Left ventricle myocardium inferior (tissue), 1 donor: ENCODE data around the gene ZNF615. TPM values are rescaled to one million over a fixed set of nuclear protein-coding genes. Genes with fewer than 3 reads are reported as not detected.

Source experiments
- DNase-seq: peaks from one replicate; pipeline ENCODE4 v3.0.0-alpha.2; 2020
- H3K27ac ChIP-seq: fragments of 200-600 bp; replicated peaks from 2 replicates; pipeline ENCODE4 v1.8.0; 2021
- H3K27me3 ChIP-seq: fragments of 200-600 bp; 2 replicates; pipeline ENCODE4 v1.8.0; 2021; ENCODE audit warnings: low read depth
- H3K36me3 ChIP-seq: fragments of 200-600 bp; 2 replicates; pipeline ENCODE4 v1.8.0; 2021
- H3K4me1 ChIP-seq: fragments of 200-600 bp; 2 replicates; pipeline ENCODE4 v1.8.0; 2021
- H3K4me3 ChIP-seq: fragments of 200-600 bp; 2 replicates; pipeline ENCODE4 v1.8.0; 2021; ENCODE audit warnings: mild to moderate bottlenecking, moderate library complexity
- H3K9me3 ChIP-seq: fragments of 200-600 bp; replicated peaks from 2 replicates; pipeline ENCODE4 v1.8.0; 2021
- intact Hi-C: fragments of 100-400 bp; cut with micrococcal nuclease; formaldehyde crosslinking; loops from one replicate; pipeline ENCODE4 v1.11.0; 2022
- total RNA-seq: library from RNA; stranded (reverse); fragmentation: NEBNext Ultra II Directional; extraction: Animal tissue kit (Norgen Biotek cat#: 25700); gene quantifications from one replicate; pipeline ENCODE4 v1.2.1, GENCODE V29; 2021
- TF ChIP-seq, protein P1 (sequence below): fragments of 200-600 bp; IDR thresholded peaks from 2 replicates; pipeline ENCODE4 v1.8.0; 2021; ENCODE audit warnings: antibody characterized with exemption, mild to moderate bottlenecking, borderline replicate concordance
- donor health status: DM: no; HTN: yes; CAD: no; lungs with severe emphysema.

Gene ZNF615
- total RNA-seq, 1 donor from 2014 or later = 11.2 TPM

- TF ChIP-seq, protein P1, sequence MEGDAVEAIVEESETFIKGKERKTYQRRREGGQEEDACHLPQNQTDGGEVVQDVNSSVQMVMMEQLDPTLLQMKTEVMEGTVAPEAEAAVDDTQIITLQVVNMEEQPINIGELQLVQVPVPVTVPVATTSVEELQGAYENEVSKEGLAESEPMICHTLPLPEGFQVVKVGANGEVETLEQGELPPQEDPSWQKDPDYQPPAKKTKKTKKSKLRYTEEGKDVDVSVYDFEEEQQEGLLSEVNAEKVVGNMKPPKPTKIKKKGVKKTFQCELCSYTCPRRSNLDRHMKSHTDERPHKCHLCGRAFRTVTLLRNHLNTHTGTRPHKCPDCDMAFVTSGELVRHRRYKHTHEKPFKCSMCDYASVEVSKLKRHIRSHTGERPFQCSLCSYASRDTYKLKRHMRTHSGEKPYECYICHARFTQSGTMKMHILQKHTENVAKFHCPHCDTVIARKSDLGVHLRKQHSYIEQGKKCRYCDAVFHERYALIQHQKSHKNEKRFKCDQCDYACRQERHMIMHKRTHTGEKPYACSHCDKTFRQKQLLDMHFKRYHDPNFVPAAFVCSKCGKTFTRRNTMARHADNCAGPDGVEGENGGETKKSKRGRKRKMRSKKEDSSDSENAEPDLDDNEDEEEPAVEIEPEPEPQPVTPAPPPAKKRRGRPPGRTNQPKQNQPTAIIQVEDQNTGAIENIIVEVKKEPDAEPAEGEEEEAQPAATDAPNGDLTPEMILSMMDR = no peak
- Histone ChIP-seq H3K4me3 (no peak overlapping the region), H3K27me3 (no peaks in the 10 kb centered on the region), H3K4me1 (peaks cover 23% of the 10 kb centered on the region), H3K9me3 (peaks cover 24% of the 10 kb centered on the region), H3K27ac (no peak overlapping the region), H3K36me3 (peaks cover 28% of the 10 kb centered on the region)
- intact Hi-C loops = no loop called here
- DNase-seq = no peak
These were observed 2.7 kb upstream of the ZNF615 start for GRCh38 chr19:52010674-52011073.

- Histone ChIP-seq H3K9me3 (peaks cover 34% of the 10 kb centered on the region), H3K36me3 (peaks cover 33% of the 10 kb centered on the region), H3K27ac (peak overlapping the region; percentile 93), H3K4me3 (peak overlapping the region; percentile 84), H3K27me3 (no peaks in the 10 kb centered on the region), H3K4me1 (peaks cover 23% of the 10 kb centered on the region)
- intact Hi-C loops = no loop called here
- TF ChIP-seq, protein P1 = no peak
- no peak for DNase-seq
These were observed 583 bp downstream of the ZNF615 start for GRCh38 chr19:52007451-52007805.

GRCh38 chr19:51994048-51994644 lies 13.9 kb downstream of the ZNF615 start:
- intact Hi-C loops = no loop called here
- Histone ChIP-seq H3K27ac (no peak overlapping the region), H3K9me3 (peaks cover 100% of the 10 kb centered on the region), H3K27me3 (no peaks in the 10 kb centered on the region), H3K4me1 (no peaks in the 10 kb centered on the region), H3K4me3 (no peak overlapping the region), H3K36me3 (peaks cover 92% of the 10 kb centered on the region)
- DNase-seq = no peak
- TF ChIP-seq, protein P1 = no peak

- intact Hi-C loops = no loop called here
- Histone ChIP-seq H3K4me1 (no peaks in the 10 kb centered on the region), H3K36me3 (peaks cover 85% of the 10 kb centered on the region), H3K27ac (no peak overlapping the region), H3K27me3 (no peaks in the 10 kb centered on the region), H3K4me3 (no peak overlapping the region), H3K9me3 (peaks cover 100% of the 10 kb centered on the region)
- no peak for DNase-seq
- TF ChIP-seq, protein P1 = no peak
These were observed 14.6 kb downstream of the ZNF615 start for GRCh38 chr19:51993422-51993821.

DNA sequence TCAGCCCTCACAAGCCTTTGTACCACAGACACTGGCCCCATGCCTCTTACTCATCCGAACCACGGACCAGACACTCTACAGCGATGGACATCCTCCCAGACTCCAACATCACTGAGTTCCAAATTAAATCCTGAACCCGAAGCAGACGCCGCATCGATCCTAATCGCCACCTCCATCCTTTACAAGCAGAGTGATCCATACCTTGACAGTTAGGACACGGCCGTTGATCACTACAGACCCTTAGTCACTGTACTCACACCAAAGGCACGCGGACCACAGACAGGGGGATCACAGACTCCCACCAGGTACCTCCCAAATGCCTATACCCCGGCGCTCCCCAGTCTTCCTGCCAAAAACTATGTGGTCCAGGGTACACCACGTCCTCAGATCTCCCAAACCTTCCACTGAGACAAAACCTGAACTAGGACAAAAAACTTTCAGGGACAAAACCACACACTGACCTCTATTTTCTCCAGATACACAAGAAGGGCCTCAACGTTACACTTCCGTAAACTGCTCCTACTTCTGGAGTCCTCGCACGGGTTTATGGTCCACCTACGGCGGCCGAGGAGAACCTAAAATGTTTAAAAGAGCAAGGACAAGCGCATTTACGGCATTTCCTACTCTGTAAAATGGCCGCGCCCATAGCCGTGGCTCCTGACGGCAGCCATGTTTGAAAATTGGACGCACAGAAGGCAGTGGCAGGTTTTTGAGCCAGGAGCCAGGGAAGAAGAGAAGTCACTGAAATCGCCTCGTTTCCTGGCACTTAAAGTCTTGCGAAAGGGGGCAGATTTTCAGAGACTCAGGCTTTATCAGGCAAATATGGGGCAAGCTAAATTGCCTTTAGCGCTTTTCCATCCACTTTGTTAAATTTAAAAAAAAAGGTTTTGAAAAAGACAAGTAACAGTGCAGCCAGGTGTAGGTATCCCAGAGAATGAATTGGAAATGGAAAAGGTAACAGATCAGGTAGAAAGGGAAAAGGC lies 21.4 kb downstream of the ZNF615 start, which contains the start of gene ZNF350:
ZNF350 (minus strand) TSS at position 532 of the 983 bp plus-strand sequence. CDS start 12,480 bp downstream, outside the sequence.
- Histone ChIP-seq H3K4me3 (peak within 1 kb of the TSS; percentile 96), H3K27me3 (no peaks in the 10 kb centered on the region), H3K36me3 (peaks cover 27% of the 10 kb centered on the region), H3K4me1 (peaks cover 39% of the 10 kb centered on the region), H3K27ac (peak within 1 kb of the TSS; percentile 82), H3K9me3 (peaks cover 79% of the 10 kb centered on the region)
- TF ChIP-seq, protein P1 = no peak
- intact Hi-C loops = no loop called here
- DNase-seq = peak; percentile 90
